Ishikawa (cell line): ENCODE results near the gene DDX31.

Experiments used
- CEBPB ChIP-seq: IDR thresholded peaks from 2 replicates; pipeline ENCODE4 v1.6.1; 2012
- CREB1 ChIP-seq: IDR thresholded peaks from 2 replicates; pipeline ENCODE4 v1.6.1; 2012; ENCODE audit warnings: low read depth
- EGR1 ChIP-seq: IDR thresholded peaks from 2 replicates; pipeline ENCODE4 v1.6.1; 2012
- EP300 ChIP-seq: IDR thresholded peaks from 2 replicates; pipeline ENCODE4 v1.6.1; 2012; ENCODE audit warnings: borderline replicate concordance
- FOXM1 ChIP-seq: IDR thresholded peaks from 2 replicates; pipeline ENCODE4 v1.6.1; 2012; ENCODE audit warnings: low read depth, borderline replicate concordance
- MAX ChIP-seq: IDR thresholded peaks from 2 replicates; pipeline ENCODE4 v1.6.1; 2012
- NFIC ChIP-seq: IDR thresholded peaks from 2 replicates; pipeline ENCODE4 v1.6.1; 2012
- RAD21 ChIP-seq: IDR thresholded peaks from 2 replicates; pipeline ENCODE4 v1.6.1; 2012; ENCODE audit warnings: low read depth
- REST ChIP-seq: IDR thresholded peaks from 2 replicates; pipeline ENCODE4 v1.6.1; 2012; ENCODE audit warnings: low read depth, mild to moderate bottlenecking
- TAF1 ChIP-seq: IDR thresholded peaks from 2 replicates; pipeline ENCODE4 v1.6.1; 2012; ENCODE audit warnings: low read depth, mild to moderate bottlenecking
- TCF12 ChIP-seq: IDR thresholded peaks from 2 replicates; pipeline ENCODE4 v1.6.1; 2012; ENCODE audit warnings: low read depth
- TEAD4 ChIP-seq: IDR thresholded peaks from 2 replicates; pipeline ENCODE4 v1.6.1; 2012
- USF1 ChIP-seq: IDR thresholded peaks from 2 replicates; pipeline ENCODE4 v1.6.1; 2012
- YY1 ChIP-seq: IDR thresholded peaks from 2 replicates; pipeline ENCODE4 v1.6.1; 2012; ENCODE audit warnings: low read depth
- ZBTB7A ChIP-seq: IDR thresholded peaks from 2 replicates; pipeline ENCODE4 v1.6.1; 2012; ENCODE audit warnings: low read depth

DDX31 gene

GRCh38 chr9:132591244-132591643 is 78.5 kb downstream of the DDX31 start:
- TF ChIP-seq EP300 (no peak), NFIC (no peak), TCF12 (no peak), CREB1 (no peak), TEAD4 (no peak), FOXM1 (no peak), TAF1 (no peak), MAX (no peak), REST (no peak), EGR1 (no peak), USF1 (no peak), ZBTB7A (no peak), YY1 (no peak), CEBPB (no peak), RAD21 (no peak)

- TF ChIP-seq TAF1 (no peak), RAD21 (no peak), ZBTB7A (no peak), NFIC (no peak), TEAD4 (no peak), USF1 (no peak), CEBPB (no peak), REST (no peak), FOXM1 (no peak), MAX (no peak), YY1 (no peak), EGR1 (no peak), CREB1 (no peak), TCF12 (no peak), EP300 (no peak)
Observed at GRCh38 chr9:132590318-132591182, 79.2 kb downstream of the DDX31 start.

- TF ChIP-seq REST (no peak), EP300 (no peak), YY1 (no peak), USF1 (no peak), MAX (no peak), TEAD4 (no peak), TCF12 (no peak), ZBTB7A (no peak), FOXM1 (no peak), RAD21 (no peak), CEBPB (no peak), EGR1 (no peak), TAF1 (no peak), NFIC (no peak)
Observed at GRCh38 chr9:132590037-132590317, 79.8 kb downstream of the DDX31 start.
